Measurements from ENCODE around the gene YTHDF2.
"Not testable (repeated sequence)": the region's sequence is repeated elsewhere in the genome, so short reads cannot be mapped to it uniquely, and the experiment has no call there.

The YTHDF2 gene

GRCh38 chr1:28779751-28780408 lies 43.1 kb downstream of the YTHDF2 start:
- Mint-ChIP-seq H3K27ac (no peak overlapping the region), H3K4me3 (no peak overlapping the region), H3K4me1 (peaks cover 2% of the 10 kb centered on the region), H3K27me3 (no peaks in the 10 kb centered on the region), H3K9me3 (no peaks in the 10 kb centered on the region), H3K36me3 (no peaks in the 10 kb centered on the region)

GRCh38 chr1:28781305-28781704 lies 44.6 kb downstream of the YTHDF2 start:
- Mint-ChIP-seq H3K9me3 (no peaks in the 10 kb centered on the region), H3K4me1 (peaks cover 8% of the 10 kb centered on the region), H3K4me3 (no peak overlapping the region), H3K36me3 (no peaks in the 10 kb centered on the region), H3K27ac (no peak overlapping the region), H3K27me3 (no peaks in the 10 kb centered on the region)

- H3K4me3 Mint-ChIP-seq: no peak overlapping the region
- H3K9me3 Mint-ChIP-seq: no peaks in the 10 kb centered on the region
- H3K27me3 Mint-ChIP-seq: no peaks in the 10 kb centered on the region
- peak overlapping the region; percentile 15 for H3K27ac Mint-ChIP-seq
- no peaks in the 10 kb centered on the region for H3K36me3 Mint-ChIP-seq
- H3K4me1 Mint-ChIP-seq: peaks cover 8% of the 10 kb centered on the region
These were observed 45.3 kb downstream of the YTHDF2 start for GRCh38 chr1:28782011-28782410.

GRCh38 chr1:28783363-28783762 lies 46.6 kb downstream of the YTHDF2 start:
- no peak overlapping the region for H3K27ac Mint-ChIP-seq
- H3K9me3 Mint-ChIP-seq: no peaks in the 10 kb centered on the region
- no peaks in the 10 kb centered on the region for H3K36me3 Mint-ChIP-seq
- H3K27me3 Mint-ChIP-seq: no peaks in the 10 kb centered on the region
- no peak overlapping the region for H3K4me3 Mint-ChIP-seq
- peaks cover 8% of the 10 kb centered on the region for H3K4me1 Mint-ChIP-seq

GRCh38 chr1:28789412-28789811 lies 52.7 kb downstream of the YTHDF2 start:
- Mint-ChIP-seq H3K36me3 (no peaks in the 10 kb centered on the region), H3K27ac (no peak overlapping the region), H3K4me3 (no peak overlapping the region), H3K4me1 (peaks cover 8% of the 10 kb centered on the region), H3K27me3 (no peaks in the 10 kb centered on the region), H3K9me3 (no peaks in the 10 kb centered on the region)

GRCh38 chr1:28789816-28790215 lies 53.1 kb downstream of the YTHDF2 start:
- Mint-ChIP-seq H3K36me3 (no peaks in the 10 kb centered on the region), H3K4me3 (no peak overlapping the region), H3K9me3 (no peaks in the 10 kb centered on the region), H3K4me1 (peaks cover 8% of the 10 kb centered on the region), H3K27ac (no peak overlapping the region), H3K27me3 (no peaks in the 10 kb centered on the region)

GRCh38 chr1:28790377-28791035 lies 53.8 kb downstream of the YTHDF2 start:
- no peaks in the 10 kb centered on the region for H3K9me3 Mint-ChIP-seq
- peaks cover 3% of the 10 kb centered on the region for H3K4me1 Mint-ChIP-seq
- H3K27me3 Mint-ChIP-seq: no peaks in the 10 kb centered on the region
- H3K36me3 Mint-ChIP-seq: no peaks in the 10 kb centered on the region
- H3K27ac Mint-ChIP-seq: no peak overlapping the region
- no peak overlapping the region for H3K4me3 Mint-ChIP-seq

- not testable (repeated sequence) for H3K4me1 Mint-ChIP-seq
These were observed 55.2 kb downstream of the YTHDF2 start for GRCh38 chr1:28791929-28792328.

GRCh38 chr1:28792644-28793121 lies 55.9 kb downstream of the YTHDF2 start:
- no peaks in the 10 kb centered on the region for H3K4me1 Mint-ChIP-seq
- no peaks in the 10 kb centered on the region for H3K9me3 Mint-ChIP-seq
- H3K4me3 Mint-ChIP-seq: no peak overlapping the region
- H3K27ac Mint-ChIP-seq: no peak overlapping the region
- H3K36me3 Mint-ChIP-seq: no peaks in the 10 kb centered on the region
- H3K27me3 Mint-ChIP-seq: peaks cover 1% of the 10 kb centered on the region

More at GRCh38 chr1:28791929-28792328, 55.2 kb downstream of the YTHDF2 start:
- H3K27ac Mint-ChIP-seq, H3K4me3 Mint-ChIP-seq, H3K36me3 Mint-ChIP-seq, H3K27me3 Mint-ChIP-seq, H3K9me3 Mint-ChIP-seq: not testable (repeated sequence)

GRCh38 chr1:28794582-28794981 lies 57.8 kb downstream of the YTHDF2 start:
- not testable (repeated sequence) for H3K36me3 Mint-ChIP-seq, H3K4me1 Mint-ChIP-seq, H3K9me3 Mint-ChIP-seq, H3K27me3 Mint-ChIP-seq, H3K27ac Mint-ChIP-seq, H3K4me3 Mint-ChIP-seq

GRCh38 chr1:28796352-28797211 lies 59.8 kb downstream of the YTHDF2 start:
- Mint-ChIP-seq H3K27ac (no peak overlapping the region), H3K4me1 (no peaks in the 10 kb centered on the region), H3K4me3 (no peak overlapping the region), H3K36me3 (no peaks in the 10 kb centered on the region), H3K9me3 (no peaks in the 10 kb centered on the region), H3K27me3 (peaks cover 1% of the 10 kb centered on the region)

GRCh38 chr1:28800324-28800723 lies 63.6 kb downstream of the YTHDF2 start:
- H3K4me3 Mint-ChIP-seq: no peak overlapping the region
- no peaks in the 10 kb centered on the region for H3K9me3 Mint-ChIP-seq
- peaks cover 1% of the 10 kb centered on the region for H3K27me3 Mint-ChIP-seq
- H3K36me3 Mint-ChIP-seq: no peaks in the 10 kb centered on the region
- H3K4me1 Mint-ChIP-seq: no peaks in the 10 kb centered on the region
- H3K27ac Mint-ChIP-seq: no peak overlapping the region

GRCh38 chr1:28801461-28801860 lies 64.7 kb downstream of the YTHDF2 start:
- H3K4me1 Mint-ChIP-seq: no peaks in the 10 kb centered on the region
- H3K36me3 Mint-ChIP-seq: no peaks in the 10 kb centered on the region
- peaks cover 1% of the 10 kb centered on the region for H3K27me3 Mint-ChIP-seq
- no peak overlapping the region for H3K4me3 Mint-ChIP-seq
- H3K27ac Mint-ChIP-seq: no peak overlapping the region
- H3K9me3 Mint-ChIP-seq: no peaks in the 10 kb centered on the region

- H3K36me3 Mint-ChIP-seq: no peaks in the 10 kb centered on the region
- H3K27ac Mint-ChIP-seq: no peak overlapping the region
- no peak overlapping the region for H3K4me3 Mint-ChIP-seq
- H3K9me3 Mint-ChIP-seq: no peaks in the 10 kb centered on the region
- no peaks in the 10 kb centered on the region for H3K27me3 Mint-ChIP-seq
- H3K4me1 Mint-ChIP-seq: no peaks in the 10 kb centered on the region
These were observed 66.3 kb downstream of the YTHDF2 start for GRCh38 chr1:28803051-28803450.

GRCh38 chr1:28803662-28804061 lies 66.9 kb downstream of the YTHDF2 start:
- Mint-ChIP-seq H3K36me3 (no peaks in the 10 kb centered on the region), H3K27ac (no peak overlapping the region), H3K4me3 (no peak overlapping the region), H3K27me3 (no peaks in the 10 kb centered on the region), H3K4me1 (no peaks in the 10 kb centered on the region), H3K9me3 (no peaks in the 10 kb centered on the region)

GRCh38 chr1:28804071-28804470 lies 67.3 kb downstream of the YTHDF2 start:
- no peak overlapping the region for H3K4me3 Mint-ChIP-seq
- H3K36me3 Mint-ChIP-seq: no peaks in the 10 kb centered on the region
- no peak overlapping the region for H3K27ac Mint-ChIP-seq
- no peaks in the 10 kb centered on the region for H3K4me1 Mint-ChIP-seq
- no peaks in the 10 kb centered on the region for H3K27me3 Mint-ChIP-seq
- no peaks in the 10 kb centered on the region for H3K9me3 Mint-ChIP-seq

Measured in activated naive CD4-positive, alpha-beta T cell treated with anti-CD3 and anti-CD28 coated beads, Interleukin-2, amount 50 U/mL, for 24 hours (primary cell).